GM12878 (cell line): ENCODE measurements around the gene SHMT1. TPM values are rescaled to one million over a fixed set of nuclear protein-coding genes. Genes with fewer than 3 reads are reported as not detected.

Experiments
- ATAC-seq: fragments of 200-7000 bp; cut with Tn5 transposase; 3 replicates; pipeline ENCODE4 v1.9.1; 2020; ENCODE audit warnings: mild to moderate bottlenecking, moderate library complexity
- BruUV-seq: library from RNA; stranded (reverse); fragments of 400-500 nt; replicated peaks from 2 replicates; lab custom pipeline; 2021; lab: Mats Ljungman, UMichigan
- CTCF ChIA-PET: fragments of 300-600 bp; sonication (Branson Sonifier 250); formaldehyde crosslinking; extraction: SDS; loops from one replicate; lab custom pipeline; 2021; ENCODE audit warnings: inconsistent platforms; lab: Yijun Ruan, JAX
- POLR2A ChIA-PET: fragments of 350-600 bp; formaldehyde crosslinking; extraction: SDS; loops from one replicate; lab custom pipeline; 2021; ENCODE audit warnings: inconsistent platforms; lab: Charles Lee
- RAD21 ChIA-PET: fragments of 300-600 bp; sonication (Branson Sonifier 250); formaldehyde crosslinking; loops from one replicate; lab custom pipeline; 2023; ENCODE audit warnings: antibody characterized with exemption; ENCODE audit not compliant: unreplicated experiment; lab: Charles Lee
- SMC1A ChIA-PET: fragments of 300-600 bp; sonication (Branson Sonifier 250); formaldehyde crosslinking; loops from one replicate; lab custom pipeline; 2023; ENCODE audit not compliant: unreplicated experiment, uncharacterized antibody; lab: Charles Lee
- DNase-seq: peaks from one replicate; pipeline ENCODE4 v3.0.0-alpha.2; 2011; ENCODE audit warnings: low read depth, low spot score
- FAIRE-seq: peaks from 3 replicates; lab custom pipeline; 2011; peaks lifted over from hg19 to GRCh38; lab: Jason Lieb, UNC
- H2AFZ ChIP-seq: 2 replicates; pipeline ENCODE4 v1.6.0; 2011; ENCODE audit warnings: low read depth, low read length, control low read depth; ENCODE audit not compliant: control insufficient read depth
- H3K27ac ChIP-seq: 2 replicates; pipeline ENCODE4 v1.5.1; 2011; ENCODE audit warnings: control low read depth; ENCODE audit not compliant: control insufficient read depth, insufficient read depth
- H3K27me3 ChIP-seq, 2 experiments: replicated peaks in 1 of 2; 2 replicates each; pipeline versions ENCODE4 v1.6.0 to v1.6.1; 2011; ENCODE audit warnings: low read length in 1 of 2; ENCODE audit not compliant: control insufficient read depth in 2 of 2, insufficient read depth in 2 of 2
- H3K36me3 ChIP-seq, 2 experiments: 2 replicates each; pipeline ENCODE4 v1.5.1; 2011; ENCODE audit warnings: low read length in 1 of 2; ENCODE audit not compliant: control insufficient read depth in 2 of 2, insufficient read depth in 2 of 2
- H3K4me1 ChIP-seq: 2 replicates; pipeline ENCODE4 v1.6.1; 2011; ENCODE audit warnings: mild to moderate bottlenecking, low read length, moderate library complexity, mixed read lengths; ENCODE audit not compliant: control insufficient read depth, insufficient read depth
- H3K4me2 ChIP-seq: 2 replicates; pipeline ENCODE4 v1.6.0; 2011; ENCODE audit warnings: control low read depth; ENCODE audit not compliant: control insufficient read depth, insufficient read depth
- H3K4me3 ChIP-seq: fragments of 200-600 bp; sonication (generic); 2 replicates; pipeline ENCODE4 v1.5.1; 2016
- H3K79me2 ChIP-seq: 2 replicates; pipeline ENCODE4 v1.6.0; 2011; ENCODE audit warnings: low read length; ENCODE audit not compliant: control insufficient read depth, insufficient read depth
- H3K9ac ChIP-seq: 2 replicates; pipeline ENCODE4 v1.8.0; 2011; ENCODE audit warnings: low read length, control low read depth, mixed read lengths; ENCODE audit not compliant: control insufficient read depth, insufficient read depth
- H3K9me3 ChIP-seq: replicated peaks from 3 replicates; pipeline ENCODE4 v1.5.1; 2011; ENCODE audit warnings: mild to moderate bottlenecking, low read length; ENCODE audit not compliant: control insufficient read depth, insufficient read depth
- H4K20me1 ChIP-seq: 2 replicates; pipeline ENCODE4 v1.6.0; 2011; ENCODE audit not compliant: control insufficient read depth, insufficient read depth
- ATF3 ChIP-seq: IDR thresholded peaks from 2 replicates; pipeline ENCODE4 v1.6.1; 2011; ENCODE audit warnings: low read depth, mild to moderate bottlenecking, low read length, moderate library complexity, borderline replicate concordance; ENCODE audit errors: extremely low read depth
- CHD4 ChIP-seq: fragments of 200-600 bp; sonication (generic); IDR thresholded peaks from 2 replicates; pipeline ENCODE4 v1.6.1; 2016; ENCODE audit warnings: mild to moderate bottlenecking
- EED ChIP-seq: sonication (generic); IDR thresholded peaks from 2 replicates; pipeline ENCODE4 v1.6.1; 2016; ENCODE audit warnings: antibody characterized with exemption, low read depth
- FOXK2 ChIP-seq: fragments of 450-650 bp; IDR thresholded peaks from 2 replicates; pipeline ENCODE4 v1.6.1; 2017; ENCODE audit warnings: mild to moderate bottlenecking, moderate library complexity
- HDAC2 ChIP-seq: fragments of 200-600 bp; sonication (generic); IDR thresholded peaks from 2 replicates; pipeline ENCODE4 v1.6.1; 2017
- IKZF1 ChIP-seq: fragments of 450-650 bp; conservative IDR thresholded peaks from 2 replicates; pipeline ENCODE4 v1.6.1; 2017; ENCODE audit warnings: antibody characterized with exemption, mild to moderate bottlenecking
- KLF5 ChIP-seq: fragments of 450-650 bp; IDR thresholded peaks from 2 replicates; pipeline ENCODE4 v1.6.1; 2014; ENCODE audit warnings: mild to moderate bottlenecking; ENCODE audit not compliant: partially characterized antibody
- LARP7 ChIP-seq: fragments of 450-650 bp; IDR thresholded peaks from 2 replicates; pipeline ENCODE4 v1.6.1; 2017; ENCODE audit warnings: mild to moderate bottlenecking
- NR2C1 ChIP-seq: fragments of 450-650 bp; IDR thresholded peaks from 2 replicates; pipeline ENCODE4 v1.6.1; 2017; ENCODE audit warnings: antibody characterized with exemption, mild to moderate bottlenecking, moderate library complexity
- POLR2AphosphoS5 ChIP-seq: IDR thresholded peaks from 2 replicates; pipeline ENCODE4 v1.6.1; 2011; ENCODE audit warnings: mild to moderate bottlenecking, low read length, inconsistent platforms
- PRDM15 ChIP-seq: fragments of 450-650 bp; formaldehyde crosslinking; IDR thresholded peaks from 2 replicates; pipeline ENCODE4 v1.4.0; 2020; ENCODE audit warnings: mild to moderate bottlenecking, moderate library complexity
- RB1 ChIP-seq: fragments of 450-650 bp; formaldehyde crosslinking; IDR thresholded peaks from 2 replicates; pipeline ENCODE4 v1.6.1; 2017; ENCODE audit warnings: mild to moderate bottlenecking, borderline replicate concordance
- SIX5 ChIP-seq: IDR thresholded peaks from 2 replicates; pipeline ENCODE4 v1.6.1; 2011; ENCODE audit warnings: mild to moderate bottlenecking, low read depth, low read length, moderate library complexity; ENCODE audit not compliant: severe bottlenecking
- SMAD5 ChIP-seq: IDR thresholded peaks from 2 replicates; pipeline ENCODE4 v1.6.1; 2016; ENCODE audit warnings: antibody characterized with exemption, low read depth
- SPI1 ChIP-seq: IDR thresholded peaks from 2 replicates; pipeline ENCODE4 v1.6.1; 2011; ENCODE audit warnings: low read depth, mild to moderate bottlenecking, low read length, moderate library complexity, borderline replicate concordance; ENCODE audit not compliant: insufficient read depth
- TCF3 ChIP-seq: IDR thresholded peaks from 2 replicates; pipeline ENCODE4 v1.6.1; 2012; ENCODE audit warnings: low read depth, mild to moderate bottlenecking, low read length, borderline replicate concordance; ENCODE audit not compliant: insufficient read depth
- YBX1 ChIP-seq: fragments of 450-650 bp; IDR thresholded peaks from 2 replicates; pipeline ENCODE4 v1.6.1; 2016; ENCODE audit warnings: antibody characterized with exemption
- YY1 ChIP-seq: IDR thresholded peaks from 2 replicates; pipeline ENCODE4 v1.6.1; 2011; ENCODE audit warnings: low read depth, mild to moderate bottlenecking, low read length
- ZBED1 ChIP-seq: IDR thresholded peaks from 2 replicates; pipeline ENCODE4 v1.6.1; 2016; ENCODE audit warnings: borderline replicate concordance
- ZNF622 ChIP-seq: fragments of 450-650 bp; IDR thresholded peaks from 2 replicates; pipeline ENCODE4 v1.6.1; 2017; ENCODE audit warnings: mild to moderate bottlenecking, inconsistent platforms
- WGBS: methylation state at CpG from one replicate; pipeline ENCODE4 v1.1.6; 2016; ENCODE audit warnings: low lambda C conversion rate; ENCODE audit not compliant: insufficient replicate concordance, insufficient coverage; ENCODE audit errors: missing lambda C conversion rate; 5-methylcytosine and 5-hydroxymethylcytosine counted together
- in situ Hi-C: fragments of 300-500 bp; cut with MboI; formaldehyde crosslinking; loops from 9 replicates; pipeline ENCODE4 v1.14.3; 2018; ENCODE audit warnings: mixed read lengths
- intact Hi-C: fragments of 100-400 bp; cut with micrococcal nuclease; formaldehyde crosslinking; loops from one replicate; pipeline ENCODE4 v1.14.2; 2022; ENCODE audit not compliant: unreplicated experiment
- polyA plus RNA-seq, 11 experiments: library from polyadenylated mRNA; depleted of rRNA in 4 of 11; unstranded in 6 of 11; stranded (reverse) in 5 of 11; fragments of >200 nt; fragmentation: Nextera tagmentation in 4 of 11; fragmentation: Illumina TruSeq in 1 of 11; extraction: Ambion mirVana in 4 of 11; extraction: Trizol in 1 of 11; gene quantifications; 1 replicate in 1 of 11; 2 replicates in 10 of 11; pipeline versions ENCODE4 v1.2.1 to v1.2.3, GENCODE V29; 2011 to 2016; ENCODE audit warnings: inconsistent platforms in 2 of 11, missing spikeins in 2 of 11, low read depth in 1 of 11
- total RNA-seq, 4 experiments: library from RNA; depleted of rRNA in 3 of 4; stranded (reverse); fragments of >200 nt in 3 of 4; fragmentation: Illumina TruSeq in 1 of 4; extraction: Trizol in 1 of 4; gene quantifications; 2 replicates each; pipeline versions ENCODE4 v1.2.1 to v1.2.3, GENCODE V29; 2013 to 2021

SHMT1 gene
- total and polyA plus RNA-seq, 10 of the 15 experiments (the other 5 are each of a cell fraction or from before 2014, with no cell fraction given): 5.2 to 60.1 (median 34.6) TPM

- no peak for TF ChIP-seq ZBED1
- TF ChIP-seq CHD4: no peak
- TF ChIP-seq IKZF1: no peak
Measured at GRCh38 chr17:18315562-18315922, 47.8 kb downstream of the SHMT1 start (continued).

GRCh38 chr17:18314731-18315561 lies 48.4 kb downstream of the SHMT1 start, which contains the start of the genes SMCR8 and TOP3A:
TSS of gene SMCR8 (plus strand) at chr17:18315293. CDS start at chr17:18315790, 497 bp downstream.
TSS of gene TOP3A (minus strand) at chr17:18314994. CDS start at chr17:18314778, 216 bp downstream.
- Histone ChIP-seq H3K4me1 (peaks cover 22% of the 10 kb centered on the region), H3K79me2 (peaks cover 73% of the 10 kb centered on the region), H3K27ac (peak within 1 kb of the TSS; percentile 84), H2AFZ (peak within 1 kb of the TSS; percentile 98), H3K27me3 (no peaks in the 10 kb centered on the region), H3K9me3 (no peaks in the 10 kb centered on the region), H3K4me2 (peak within 1 kb of the TSS; percentile 66), H3K36me3 (peaks cover 0 to 9% of the 10 kb centered on the region in 2 experiments; a peak in 1 of 4 replicates), H4K20me1 (peaks cover 2% of the 10 kb centered on the region; the same call in 1 of the 2 replicates), H3K4me3 (peak within 1 kb of the TSS; percentile 89), H3K9ac (peak within 1 kb of the TSS; percentile 90)
- FAIRE-seq (peak; percentile 91), ATAC-seq (peak; percentile 94), DNase-seq (peak; percentile 89)
- RAD21 ChIA-PET: interaction anchor here (0.9 kb wide), 1 partner anchor 54 kb away, joined by 3 read pairs; the partner anchor contains the start of gene MIEF2
- BruUV-seq: no TSS peak
- SMC1A ChIA-PET: no interaction called here
- in situ Hi-C loops: no loop called here
- POLR2A ChIA-PET: interaction anchor here (0.6 to 1.2 kb wide), 3 partner anchors 21 to 155 kb away, joined by 3 to 5 read pairs (median 3); partner anchors contain the start of gene MIEF2
- intact Hi-C loops: loop anchor here (2.0 to 5.0 kb wide), 2 partner anchors 54 to 133 kb away; partner anchors contain the start of genes ALKBH5 and MIEF2
- CTCF ChIA-PET: no interaction called here
- 1% methylated on average over 71 of the region's 78 CpGs for WGBS
- TF ChIP-seq IKZF1 (peak; percentile 91), KLF5 (no peak), ATF3 (peak; percentile 96), SMAD5 (peak; percentile 31; the same call in 1 of the 2 replicates), YBX1 (no peak), NR2C1 (peak; percentile 94), RB1 (peak; percentile 88; the same call in 1 of the 2 replicates), SIX5 (peak; percentile 80), TCF3 (no peak), ZNF622 (no peak), FOXK2 (peak; percentile 51; the same call in 1 of the 2 replicates), HDAC2 (0 out of 2 replicates have a peak, but pooled peaks have one; percentile 94), YY1 (peak; percentile 98), EED (no peak), POLR2AphosphoS5 (peak; percentile 79; the same call in 1 of the 2 replicates), SPI1 (no peak), PRDM15 (CRISPR knock-in tag) (0 out of 2 replicates have a peak, but pooled peaks have one; percentile 55), LARP7 (peak; percentile 90)
